Measurements from ENCODE around the gene GPSM3.
"Not testable (repeated sequence)": the region's sequence is repeated elsewhere in the genome, so short reads cannot be mapped to it uniquely, and the experiment has no call there.

Gene GPSM3

DNA sequence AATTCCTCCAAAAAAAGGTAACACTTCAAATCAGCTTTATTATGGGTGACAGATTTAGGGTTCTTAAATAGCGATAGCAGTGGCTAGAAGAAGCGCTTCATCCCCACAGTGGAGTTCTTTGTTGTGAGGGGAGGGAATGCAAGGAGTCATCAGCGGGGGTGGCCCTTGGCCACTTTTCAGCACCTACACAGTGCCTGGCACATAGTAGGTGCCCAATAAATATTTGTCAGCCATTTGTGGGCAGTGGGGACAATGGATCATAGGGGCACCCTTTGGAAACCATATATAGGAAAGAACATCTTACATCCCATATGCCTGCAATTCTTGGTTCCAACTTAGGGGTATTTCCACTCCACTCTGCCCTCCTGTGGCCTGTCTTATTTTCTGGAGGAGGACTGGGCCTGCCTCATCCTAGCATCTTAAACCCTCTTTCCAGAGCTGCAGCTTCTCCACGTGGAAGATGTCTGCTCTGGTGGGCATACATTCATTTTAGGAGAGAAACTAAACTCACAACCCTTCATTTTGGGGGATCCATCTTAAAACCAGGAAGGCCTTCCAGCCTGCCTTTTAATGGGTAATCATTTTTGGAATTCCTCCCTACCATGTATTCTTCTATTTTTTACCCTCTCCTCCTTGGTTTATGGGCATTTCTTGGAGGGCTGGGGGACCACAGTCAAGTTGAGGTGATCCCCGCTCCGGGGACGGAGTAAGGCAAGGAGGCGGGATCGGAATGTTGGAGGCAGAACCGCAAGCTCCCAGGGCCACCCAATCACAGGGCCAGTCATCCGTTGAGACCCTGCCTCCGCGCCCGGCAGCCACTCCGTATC, 2.6 kb upstream of the GPSM3 start:
- Mint-ChIP-seq H3K9me3 (no peaks in the 10 kb centered on the region), H3K36me3 (ENCODE audit: low read depth) (no peaks in the 10 kb centered on the region), H3K27me3 (no peaks in the 10 kb centered on the region), H3K4me3 (peak overlapping the region; percentile 89), H3K4me1 (ENCODE audit: low read depth) (peaks cover 51% of the 10 kb centered on the region), H3K27ac (peak overlapping the region; percentile 95)

DNA sequence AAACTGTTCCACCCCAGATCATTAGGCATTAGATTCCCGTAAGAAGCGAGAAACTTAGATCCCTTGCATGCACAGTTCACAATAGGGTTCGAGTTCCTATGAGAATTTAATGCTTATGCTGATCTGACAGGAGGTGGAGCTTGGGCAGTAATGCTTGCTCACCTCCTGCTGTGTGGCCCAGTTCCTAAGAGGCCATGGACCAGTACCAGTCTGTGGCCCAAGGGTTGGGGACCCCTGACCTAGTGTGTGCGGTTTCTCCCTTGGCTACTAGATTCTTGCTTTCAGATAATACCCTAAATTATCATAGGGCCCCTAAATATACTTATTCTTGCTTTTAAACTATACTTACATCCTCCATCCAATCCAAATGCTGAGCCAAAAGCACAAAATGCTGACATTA, 1.9 kb upstream of the GPSM3 start:
- H3K36me3 Mint-ChIP-seq (ENCODE audit: low read depth): no peaks in the 10 kb centered on the region
- H3K4me1 Mint-ChIP-seq (ENCODE audit: low read depth): peaks cover 51% of the 10 kb centered on the region
- H3K27me3 Mint-ChIP-seq: no peaks in the 10 kb centered on the region
- H3K4me3 Mint-ChIP-seq: peak overlapping the region; percentile 89
- no peaks in the 10 kb centered on the region for H3K9me3 Mint-ChIP-seq
- peak overlapping the region; percentile 95 for H3K27ac Mint-ChIP-seq

DNA sequence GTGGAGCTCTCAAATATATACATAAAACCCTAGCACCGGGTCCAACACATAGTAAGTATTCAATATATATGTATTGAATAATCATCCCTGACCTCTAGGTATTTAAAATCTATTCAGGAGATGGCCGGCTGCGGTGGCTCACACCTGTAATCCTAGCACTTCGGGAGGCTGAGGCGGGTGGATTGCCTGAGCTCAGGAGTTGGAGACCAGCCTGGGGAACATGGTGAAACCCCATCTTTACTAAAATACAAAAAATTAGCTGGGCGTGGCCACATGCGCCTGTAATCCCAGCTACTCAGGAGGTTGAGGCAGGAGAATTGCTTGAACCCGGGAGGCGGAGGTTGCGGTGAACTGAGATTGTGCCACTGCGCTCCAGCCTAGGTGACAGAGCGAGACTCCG, 653 bp upstream of the GPSM3 start:
- peak overlapping the region; percentile 96 for H3K27ac Mint-ChIP-seq
- H3K4me1 Mint-ChIP-seq (ENCODE audit: low read depth): peaks cover 63% of the 10 kb centered on the region
- not testable (repeated sequence) for H3K27me3 Mint-ChIP-seq

DNA sequence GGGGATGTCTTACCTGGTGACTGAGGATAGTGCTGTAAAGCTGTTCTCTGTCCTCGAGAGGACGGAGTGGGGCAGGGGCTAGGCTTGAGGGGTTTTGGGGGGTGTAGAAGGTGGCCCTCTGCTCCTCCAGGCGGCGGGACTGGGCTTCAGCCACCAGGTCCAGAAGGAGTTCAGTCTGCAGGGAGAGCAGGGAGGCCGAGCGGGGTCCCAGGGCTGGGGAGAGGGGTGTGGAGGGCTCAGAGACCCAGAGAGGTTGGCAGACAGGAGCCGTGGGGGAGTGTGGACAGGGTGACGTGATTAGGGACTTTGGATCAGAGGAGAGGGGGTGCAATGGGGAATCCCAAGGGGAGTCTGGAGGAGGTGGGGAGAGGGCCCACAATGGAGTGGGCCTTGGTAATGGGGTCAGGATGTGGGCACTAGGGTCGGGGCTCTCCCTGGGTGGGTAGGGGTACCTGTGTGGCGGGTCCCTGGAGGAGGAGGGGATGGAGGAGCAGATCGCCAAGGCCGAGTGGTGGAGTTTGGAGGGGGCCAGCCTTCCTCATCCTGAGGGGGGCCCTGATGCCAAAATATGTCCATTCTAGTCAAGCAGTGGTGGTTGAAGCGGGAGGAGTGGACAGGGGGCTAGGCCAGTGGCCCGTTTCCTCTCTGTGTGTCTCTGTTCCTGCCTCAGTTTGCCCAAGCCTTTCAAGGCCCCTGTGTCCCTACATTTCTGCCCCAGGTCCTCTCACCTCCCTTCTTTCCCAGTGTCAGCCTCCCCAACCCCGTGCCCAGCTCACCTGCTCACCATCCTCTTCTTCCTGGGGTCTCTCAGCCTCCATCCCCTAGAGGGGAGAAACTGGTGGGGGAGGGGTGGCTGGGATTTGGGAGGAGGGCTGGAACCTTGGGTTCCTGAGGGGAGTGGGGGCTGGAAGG, 491 bp downstream of the GPSM3 start:
- peaks cover 72% of the 10 kb centered on the region for H3K4me1 Mint-ChIP-seq (ENCODE audit: low read depth)
- H3K27ac Mint-ChIP-seq: peak overlapping the region; percentile 96
- H3K4me3 Mint-ChIP-seq: peak overlapping the region; percentile 94
- H3K36me3 Mint-ChIP-seq (ENCODE audit: low read depth): peaks cover 18% of the 10 kb centered on the region
- H3K9me3 Mint-ChIP-seq: no peaks in the 10 kb centered on the region
- no peaks in the 10 kb centered on the region for H3K27me3 Mint-ChIP-seq

More for the DNA sequence above, 653 bp upstream of the GPSM3 start:
- H3K9me3 Mint-ChIP-seq; H3K36me3 Mint-ChIP-seq (ENCODE audit: low read depth): not testable (repeated sequence)
- peak overlapping the region; percentile 94 for H3K4me3 Mint-ChIP-seq

DNA sequence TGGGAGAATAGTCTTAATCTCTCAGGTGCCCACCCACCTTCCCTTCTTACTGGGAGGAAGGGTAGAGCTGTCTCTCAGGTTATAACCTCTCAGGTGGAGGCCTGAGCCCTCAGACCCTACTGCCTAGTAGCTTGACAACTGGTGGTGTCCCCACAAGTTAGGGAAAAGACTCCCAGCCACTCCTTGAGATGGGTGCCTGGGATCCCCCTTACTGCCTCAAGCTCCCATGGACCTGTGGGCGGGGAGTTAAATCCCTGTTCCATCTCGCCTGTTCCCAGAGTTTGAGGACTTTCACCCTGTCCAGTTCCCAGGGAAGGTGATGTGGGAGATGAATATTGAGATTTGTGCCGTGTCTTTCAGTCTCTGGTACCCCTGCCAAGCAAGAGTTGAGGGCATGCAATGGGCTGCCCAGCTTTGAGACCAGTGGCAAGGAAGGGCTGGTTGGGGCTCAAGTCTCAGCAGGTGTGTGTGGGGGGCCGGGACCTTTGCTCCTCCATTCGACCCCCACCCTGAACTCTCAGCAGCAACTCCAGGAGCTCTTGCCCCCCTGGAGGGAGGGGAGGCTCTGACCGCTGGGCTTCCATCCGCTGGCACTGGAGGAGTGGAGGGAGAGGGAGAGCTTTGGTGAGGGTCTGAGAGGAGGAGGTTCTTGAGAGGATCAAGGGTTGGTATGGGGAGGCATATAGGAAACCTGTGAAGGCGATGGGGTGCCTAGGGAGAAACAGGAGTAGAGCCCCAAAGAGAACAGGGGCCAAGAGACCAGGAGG, 1.3 kb downstream of the GPSM3 start:
- Mint-ChIP-seq H3K27ac (peak overlapping the region; percentile 96), H3K9me3 (no peaks in the 10 kb centered on the region), H3K36me3 (ENCODE audit: low read depth) (peaks cover 26% of the 10 kb centered on the region), H3K4me1 (ENCODE audit: low read depth) (peaks cover 73% of the 10 kb centered on the region), H3K4me3 (peak overlapping the region; percentile 94), H3K27me3 (no peaks in the 10 kb centered on the region)

DNA sequence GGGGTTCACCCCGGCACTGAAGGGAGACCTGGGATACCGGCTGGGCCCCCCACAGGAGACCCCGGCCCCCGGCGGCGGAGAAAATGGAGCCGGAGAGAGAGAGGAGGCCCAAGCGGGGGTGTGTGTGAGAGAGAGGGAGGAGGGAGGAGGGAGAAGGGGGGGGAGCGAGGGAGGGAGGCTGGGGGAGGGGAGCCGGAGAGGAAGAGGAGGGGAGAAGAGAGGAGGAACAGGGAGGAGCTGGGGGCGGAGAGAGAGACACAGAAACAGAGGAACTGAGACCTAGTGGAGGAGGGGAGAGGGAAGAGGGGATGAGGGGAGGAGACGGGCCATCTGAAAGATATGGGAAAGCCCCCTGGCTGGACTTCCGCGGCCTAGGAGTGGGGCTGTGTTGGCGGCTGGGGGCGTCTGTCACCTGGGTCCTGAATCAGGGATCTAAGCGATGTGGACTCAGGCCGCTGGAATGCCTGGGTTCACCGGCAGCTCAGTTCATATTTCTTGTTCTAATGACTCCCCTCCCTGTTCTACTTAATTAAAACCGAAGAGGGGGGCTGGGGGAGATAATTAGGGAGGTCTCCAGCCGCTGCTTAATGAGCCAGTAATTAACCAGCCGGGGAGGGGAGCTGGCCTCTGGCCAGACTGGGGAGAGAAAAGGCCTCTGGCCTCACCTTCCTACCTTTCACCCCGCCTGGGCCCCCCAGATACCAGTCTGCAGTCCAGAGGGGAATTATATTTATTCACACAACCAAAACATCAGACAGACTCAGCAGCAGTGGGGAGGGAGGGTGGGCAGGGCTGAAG, 2.2 kb downstream of the GPSM3 start, which contains the start of gene PBX2:
TSS of gene PBX2 (minus strand) at position 149 of the 798 bp plus-strand sequence. CDS start 287 bp downstream, outside the sequence.
- H3K4me1 Mint-ChIP-seq (ENCODE audit: low read depth): peaks cover 80% of the 10 kb centered on the region
- H3K27ac Mint-ChIP-seq: peak within 1 kb of the TSS; percentile 96
- no peaks in the 10 kb centered on the region for H3K27me3 Mint-ChIP-seq
- H3K9me3 Mint-ChIP-seq: no peaks in the 10 kb centered on the region
- H3K36me3 Mint-ChIP-seq (ENCODE audit: low read depth): peaks cover 33% of the 10 kb centered on the region
- peak within 1 kb of the TSS; percentile 94 for H3K4me3 Mint-ChIP-seq

DNA sequence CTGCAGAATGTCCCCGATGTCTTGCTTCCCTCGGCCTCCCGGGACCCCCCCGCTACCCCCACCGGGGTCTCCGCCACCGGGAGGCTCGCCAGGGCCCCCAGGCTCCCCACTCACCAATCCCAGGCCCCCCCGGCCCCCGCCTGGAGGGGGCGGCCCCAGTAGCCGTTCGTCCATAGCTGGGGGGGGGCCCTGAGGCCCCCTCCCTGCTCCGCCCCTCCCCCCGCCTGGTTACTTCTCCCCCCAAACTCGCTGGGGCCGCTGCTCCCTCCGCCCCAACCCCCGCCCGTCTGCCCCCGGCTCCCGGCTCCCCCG, 2.7 kb downstream of the GPSM3 start:
- Mint-ChIP-seq H3K36me3 (ENCODE audit: low read depth) (peaks cover 33% of the 10 kb centered on the region), H3K4me3 (peak overlapping the region; percentile 90), H3K27me3 (no peaks in the 10 kb centered on the region), H3K4me1 (ENCODE audit: low read depth) (peaks cover 74% of the 10 kb centered on the region), H3K9me3 (no peaks in the 10 kb centered on the region), H3K27ac (peak overlapping the region; percentile 89)

DNA sequence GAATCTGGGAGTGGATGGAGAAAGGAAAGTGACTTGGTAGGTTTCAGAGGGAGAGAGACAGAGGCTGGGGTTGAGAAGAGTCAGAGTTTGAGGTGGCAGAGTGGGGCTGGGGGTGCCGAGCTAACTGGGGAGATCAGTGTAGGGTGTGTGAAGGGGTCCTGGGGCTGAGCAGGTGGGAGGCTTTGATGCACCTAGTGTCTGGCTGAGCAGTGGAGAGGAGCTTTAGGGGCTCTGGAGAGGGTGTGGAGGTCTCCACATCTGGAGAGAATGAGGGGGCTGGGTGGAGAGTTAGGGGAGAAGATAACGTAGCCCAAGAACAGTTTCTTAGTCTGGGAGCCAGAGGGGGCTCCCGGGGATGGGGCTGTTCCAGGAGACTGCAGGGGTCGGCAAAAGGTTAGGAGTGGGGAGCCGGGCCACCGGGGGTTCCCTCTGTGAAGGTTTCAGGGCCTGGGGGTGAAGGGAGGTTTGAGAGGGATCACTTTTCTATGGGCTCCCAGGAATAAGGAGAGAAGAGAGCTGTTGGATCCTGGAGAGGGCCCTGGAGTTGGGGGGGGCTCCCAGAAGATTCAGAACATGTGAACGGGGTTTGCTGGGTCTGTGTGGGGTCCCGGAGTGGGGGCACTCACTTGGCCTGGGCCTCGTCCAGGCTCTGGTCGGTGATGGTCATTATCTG, 3.2 kb downstream of the GPSM3 start:
- H3K27me3 Mint-ChIP-seq: no peaks in the 10 kb centered on the region
- no peaks in the 10 kb centered on the region for H3K9me3 Mint-ChIP-seq
- H3K4me1 Mint-ChIP-seq (ENCODE audit: low read depth): peaks cover 69% of the 10 kb centered on the region
- H3K27ac Mint-ChIP-seq: peak overlapping the region; percentile 89
- peak overlapping the region; percentile 90 for H3K4me3 Mint-ChIP-seq
- H3K36me3 Mint-ChIP-seq (ENCODE audit: low read depth): peaks cover 33% of the 10 kb centered on the region

DNA sequence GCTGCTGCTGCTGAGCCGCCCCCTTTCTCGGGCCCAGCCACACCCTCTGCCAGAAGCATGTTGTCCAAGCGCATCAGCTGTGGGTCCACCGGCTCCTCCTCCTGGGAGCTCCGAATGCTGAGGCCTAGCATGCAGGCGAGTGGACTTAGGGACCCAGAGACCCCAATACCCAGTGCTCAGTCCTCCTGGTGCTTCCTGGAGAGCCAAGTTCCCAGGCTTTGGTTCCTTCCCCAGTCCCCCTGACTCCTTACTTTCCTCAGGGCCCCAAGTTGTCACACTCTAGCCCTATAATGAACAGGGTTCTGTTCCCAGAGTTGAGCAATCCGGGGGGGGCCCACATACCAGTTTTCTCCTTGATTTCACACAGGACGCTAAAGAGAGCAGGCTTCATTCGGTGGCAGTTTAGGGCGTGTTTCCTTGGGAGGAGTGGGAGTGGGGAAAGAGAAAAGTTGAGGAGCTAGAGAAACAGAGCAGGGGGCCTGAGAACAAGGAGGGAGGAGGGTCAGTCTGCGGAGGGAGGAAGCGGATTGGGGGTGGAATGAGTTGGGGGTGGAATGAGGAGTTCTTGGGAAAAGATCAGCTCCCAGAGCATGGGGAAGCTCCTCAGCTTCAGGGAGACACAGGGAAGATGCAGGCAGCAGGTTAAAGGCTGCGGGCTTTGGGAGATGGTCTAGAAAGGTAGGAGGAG, 3.9 kb downstream of the GPSM3 start:
- Mint-ChIP-seq H3K9me3 (no peaks in the 10 kb centered on the region), H3K36me3 (ENCODE audit: low read depth) (peaks cover 34% of the 10 kb centered on the region), H3K27me3 (no peaks in the 10 kb centered on the region), H3K4me3 (peak overlapping the region; percentile 90), H3K4me1 (ENCODE audit: low read depth) (peaks cover 65% of the 10 kb centered on the region), H3K27ac (peak overlapping the region; percentile 89)

DNA sequence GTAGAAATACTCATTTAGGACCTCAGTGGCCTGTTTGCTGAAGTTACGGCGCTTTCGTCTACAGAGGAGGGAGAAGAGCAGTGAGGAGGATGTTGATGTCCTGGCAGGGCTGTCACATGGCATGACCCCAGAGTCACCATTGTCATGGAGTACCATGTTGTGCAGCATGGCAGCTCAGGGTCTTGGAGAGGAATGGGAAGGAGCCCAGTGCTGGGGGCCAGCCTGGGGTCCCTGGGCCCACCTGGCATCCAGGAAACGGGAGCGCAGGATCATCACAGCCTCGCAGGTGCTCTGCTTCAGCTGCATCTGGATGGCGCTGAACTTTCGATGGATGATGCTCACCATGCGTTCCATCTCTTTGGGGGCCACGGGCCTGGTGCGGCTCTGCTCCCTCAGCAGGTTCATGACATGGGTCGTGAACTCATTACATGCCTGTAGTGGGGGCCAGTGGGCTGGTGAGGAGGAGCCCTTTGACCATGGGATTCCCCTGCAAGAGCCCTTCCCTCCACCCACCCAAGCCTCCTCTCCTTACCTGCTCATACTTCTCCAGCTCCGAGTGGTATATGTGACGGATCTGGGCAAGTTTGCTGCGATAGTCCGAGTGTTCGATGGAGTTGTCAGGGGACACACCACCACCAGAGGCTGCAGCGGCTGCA, 4.6 kb downstream of the GPSM3 start:
- H3K27me3 Mint-ChIP-seq, H3K9me3 Mint-ChIP-seq: not testable (repeated sequence)
- Mint-ChIP-seq H3K36me3 (ENCODE audit: low read depth) (peaks cover 40% of the 10 kb centered on the region), H3K4me3 (peak overlapping the region; percentile 90), H3K4me1 (ENCODE audit: low read depth) (peaks cover 65% of the 10 kb centered on the region), H3K27ac (peak overlapping the region; percentile 90)

DNA sequence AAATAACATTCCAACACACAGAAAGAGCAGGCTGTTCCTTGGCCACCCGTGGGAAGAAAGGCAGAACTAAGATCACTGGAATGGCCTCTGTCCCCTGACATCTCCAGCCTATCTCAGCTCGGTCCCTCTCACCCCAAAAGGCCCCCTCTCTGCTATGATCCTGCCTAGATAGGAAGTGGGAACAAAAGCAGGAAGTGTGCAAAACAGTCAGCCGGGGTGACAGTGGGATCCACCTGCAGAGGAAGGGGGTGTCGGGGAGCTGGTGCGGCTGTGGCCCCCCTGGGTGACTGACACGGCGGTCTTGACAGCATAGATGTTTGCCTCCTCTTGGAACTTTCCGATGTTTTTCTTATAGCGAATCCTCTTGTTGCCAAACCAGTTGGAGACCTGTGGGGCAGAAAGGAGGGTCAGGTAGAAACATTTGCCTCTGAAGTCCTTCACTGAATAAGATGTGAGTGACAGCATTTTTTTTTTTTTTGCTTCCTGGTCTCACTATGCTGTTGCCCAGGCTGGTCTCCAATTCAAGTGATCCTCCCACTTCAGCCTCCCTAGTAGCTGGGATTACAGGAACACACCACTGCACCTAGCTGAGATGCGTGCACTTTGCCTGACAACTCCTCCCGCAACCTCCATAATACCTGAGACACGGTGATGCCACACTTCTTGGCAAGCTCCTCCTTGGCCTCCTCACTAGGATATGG, 5.3 kb downstream of the GPSM3 start:
- peak overlapping the region; percentile 90 for H3K4me3 Mint-ChIP-seq
- H3K27me3 Mint-ChIP-seq: no peaks in the 10 kb centered on the region
- H3K27ac Mint-ChIP-seq: peak overlapping the region; percentile 90
- no peaks in the 10 kb centered on the region for H3K9me3 Mint-ChIP-seq
- peaks cover 67% of the 10 kb centered on the region for H3K4me1 Mint-ChIP-seq (ENCODE audit: low read depth)
- peaks cover 45% of the 10 kb centered on the region for H3K36me3 Mint-ChIP-seq (ENCODE audit: low read depth)

DNA sequence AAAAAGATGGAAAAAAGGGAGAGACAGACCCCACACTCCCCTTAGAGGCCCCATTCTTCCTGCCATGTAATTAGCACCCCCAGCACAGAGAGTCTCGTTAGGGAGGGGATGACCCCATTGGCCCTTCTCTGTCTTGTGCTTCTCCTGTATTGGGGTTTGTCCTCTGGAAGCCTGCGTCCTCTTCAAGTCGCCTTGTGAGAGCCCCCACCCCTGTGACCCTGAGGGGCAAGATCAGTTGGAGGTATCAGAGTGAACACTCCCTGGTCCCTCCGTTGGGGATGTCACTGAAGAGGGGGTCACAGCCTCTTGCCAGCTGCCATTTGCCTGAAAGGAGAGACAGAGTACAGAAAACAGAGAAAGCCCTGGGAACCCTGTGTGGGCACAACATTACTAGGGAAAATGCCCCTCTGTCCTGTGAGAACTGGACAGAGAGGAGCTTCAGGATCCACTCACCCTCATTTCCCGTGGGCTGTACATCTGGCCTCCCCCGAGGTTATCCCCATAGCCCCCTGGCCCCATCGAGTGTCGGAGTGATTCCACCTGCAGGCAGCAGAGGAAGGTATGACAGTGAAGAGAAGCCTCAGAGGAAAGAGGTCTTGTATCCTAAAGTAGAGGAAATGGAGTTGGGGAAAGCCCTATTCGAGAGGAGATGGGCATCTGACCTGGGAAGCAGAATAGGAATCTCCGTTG, 6.1 kb downstream of the GPSM3 start:
- H3K27me3 Mint-ChIP-seq, H3K9me3 Mint-ChIP-seq: not testable (repeated sequence)
- peak overlapping the region; percentile 90 for H3K27ac Mint-ChIP-seq
- peaks cover 48% of the 10 kb centered on the region for H3K36me3 Mint-ChIP-seq (ENCODE audit: low read depth)
- H3K4me1 Mint-ChIP-seq (ENCODE audit: low read depth): peaks cover 60% of the 10 kb centered on the region
- peak overlapping the region; percentile 90 for H3K4me3 Mint-ChIP-seq

All from stimulated activated naive CD8-positive, alpha-beta T cell treated with anti-CD3 and anti-CD28 coated beads, Interleukin-15, Interleukin-2, amounts not matched to agents 100 ng/mL and 50 ng/mL, for 24 hours (primary cell).